K562 (cell line): ENCODE measurements around the gene HSPA1B. TPM values are rescaled to one million over a fixed set of nuclear protein-coding genes. Genes with fewer than 3 reads are reported as not detected.

Source experiments
- ATF7 ChIP-seq: fragments of 450-650 bp; IDR thresholded peaks from 2 replicates; pipeline ENCODE4 v1.7.1; 2014; ENCODE audit warnings: mild to moderate bottlenecking, moderate library complexity
- HDAC2 ChIP-seq: fragments of 450-650 bp; IDR thresholded peaks from 2 replicates; pipeline ENCODE4 v1.6.1; 2016; ENCODE audit warnings: mild to moderate bottlenecking
- HMG20A ChIP-seq: fragments of 450-650 bp; formaldehyde crosslinking; conservative IDR thresholded peaks from 2 replicates; pipeline ENCODE4 v1.4.0; 2020; ENCODE audit warnings: mild to moderate bottlenecking, mixed read lengths
- HNRNPH1 ChIP-seq: fragments of 200-400 bp; formaldehyde crosslinking; optimal IDR thresholded peaks from 2 replicates; pipeline ENCODE3; 2017; ENCODE audit warnings: low read depth, mild to moderate bottlenecking, low read length, moderate library complexity
- LARP7 ChIP-seq: fragments of 450-650 bp; IDR thresholded peaks from 2 replicates; pipeline ENCODE4 v1.6.1; 2016
- LEF1 ChIP-seq: fragments of 450-650 bp; IDR thresholded peaks from 2 replicates; pipeline ENCODE4 v1.6.1; 2016; ENCODE audit warnings: mild to moderate bottlenecking
- NFIC ChIP-seq: fragments of 450-650 bp; IDR thresholded peaks from 2 replicates; pipeline ENCODE4 v1.6.1; 2017; ENCODE audit warnings: mild to moderate bottlenecking, inconsistent platforms
- NR0B1 ChIP-seq: fragments of 450-650 bp; IDR thresholded peaks from one replicate; pipeline ENCODE4 v1.6.1; 2018; ENCODE audit warnings: mild to moderate bottlenecking, moderate library complexity; ENCODE audit not compliant: partially characterized antibody
- NR2C2 ChIP-seq, 2 experiments: fragments of 200-800 bp in 1 of 2; sonication (Bioruptor generic) in 1 of 2; sonication (generic) in 1 of 2; formaldehyde crosslinking in 1 of 2; IDR thresholded peaks; 2 replicates each; pipeline versions ENCODE4 v1.6.1 to v1.8.0; 2016 to 2022; ENCODE audit warnings: mild to moderate bottlenecking in 1 of 2, missing compliant biosample characterization in 1 of 2, missing genetic modification characterization in 1 of 2, missing genetic modification reagents in 1 of 2
- PTBP1 ChIP-seq: fragments of 200-400 bp; formaldehyde crosslinking; IDR thresholded peaks from 2 replicates; pipeline ENCODE4 v1.6.1; 2017; ENCODE audit warnings: low read depth, low read length
- THAP7 ChIP-seq: fragments of 250-450 bp; sonication (Bioruptor Pico); IDR thresholded peaks from 2 replicates; pipeline ENCODE4 v1.5.0; 2021
- ZBTB26 ChIP-seq: fragments of 450-650 bp; formaldehyde crosslinking; IDR thresholded peaks from 2 replicates; pipeline ENCODE4 v1.4.0; 2022; ENCODE audit warnings: missing genetic modification characterization
- ZNF431 ChIP-seq: sonication (generic); formaldehyde crosslinking; IDR thresholded peaks from 2 replicates; pipeline ENCODE4 v1.8.0; 2022; ENCODE audit warnings: mild to moderate bottlenecking, missing genetic modification reagents
- ZNF436 ChIP-seq: fragments of 250-450, 450-650 bp; sonication (Bioruptor Pico); formaldehyde crosslinking; IDR thresholded peaks from 2 replicates; pipeline ENCODE4 v1.7.0; 2020; ENCODE audit warnings: mild to moderate bottlenecking
- polyA plus RNA-seq, 8 experiments: library from polyadenylated mRNA; depleted of rRNA in 4 of 8; stranded (reverse) in 5 of 8; unstranded in 3 of 8; fragments of >200 nt; fragmentation: Nextera tagmentation in 2 of 8; fragmentation: Illumina TruSeq in 1 of 8; extraction: Ambion mirVana in 2 of 8; extraction: Trizol in 1 of 8; gene quantifications; 2 replicates each; pipeline versions ENCODE4 v1.2.1 to v1.2.3, GENCODE V29; 2011 to 2014; ENCODE audit warnings: inconsistent platforms in 1 of 8, missing spikeins in 1 of 8
- total RNA-seq, 7 experiments: library from RNA; depleted of rRNA in 6 of 7; stranded (reverse); fragments of >200 nt in 6 of 7; fragmentation: Illumina TruSeq in 2 of 7; extraction: Trizol in 2 of 7; gene quantifications; 2 replicates each; pipeline versions ENCODE4 v1.2.1 to v1.2.3, GENCODE V29; 2011 to 2021; ENCODE audit warnings: low replicate concordance in 1 of 7
- TF ChIP-seq, protein P1 (sequence below): fragments of 250-450 bp; sonication (Bioruptor Pico); IDR thresholded peaks from 2 replicates; pipeline ENCODE4 v1.8.0; 2021; ENCODE audit warnings: moderate library complexity, mild to moderate bottlenecking, inconsistent platforms
- TF ChIP-seq, protein P2 (sequence below): fragments of 250-450 bp; sonication (Bioruptor Pico); IDR thresholded peaks from 2 replicates; pipeline ENCODE4 v1.9.0; 2021; ENCODE audit warnings: mild to moderate bottlenecking, inconsistent platforms
- TF ChIP-seq, protein P3 (sequence below): sonication (generic); formaldehyde crosslinking; IDR thresholded peaks from 2 replicates; pipeline ENCODE4 v1.8.0; 2022; ENCODE audit warnings: missing genetic modification reagents, mild to moderate bottlenecking, moderate library complexity, borderline replicate concordance
- TF ChIP-seq, protein P4 (sequence below): sonication (generic); formaldehyde crosslinking; IDR thresholded peaks from 2 replicates; pipeline ENCODE4 v1.9.0; 2022; ENCODE audit warnings: mild to moderate bottlenecking, missing genetic modification reagents
- TF ChIP-seq, protein P5 (sequence below): fragments of 250-450 bp; sonication (Bioruptor Pico); IDR thresholded peaks from 2 replicates; pipeline ENCODE4 v1.6.1; 2021; ENCODE audit warnings: mild to moderate bottlenecking

HSPA1B gene
- total and polyA plus RNA-seq, 9 of the 15 experiments (the other 6 are each of a cell fraction or from before 2014, with no cell fraction given), result 0.27 to 227 (median 51.2) TPM

GRCh38 chr6:31829633-31830283 is 2.2 kb downstream of the HSPA1B start (continued):
- no peak for TF ChIP-seq HNRNPH1
- TF ChIP-seq, protein P1, sequence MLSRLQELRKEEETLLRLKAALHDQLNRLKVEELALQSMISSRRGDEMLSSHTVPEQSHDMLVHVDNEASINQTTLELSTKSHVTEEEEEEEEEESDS (CRISPR knock-in tag), result no peak
- peak; percentile 41; the same call in 1 of the 2 replicates for TF ChIP-seq ATF7
- no peak for TF ChIP-seq ZNF431 (CRISPR knock-in tag)
- TF ChIP-seq HDAC2, result peak; percentile 28; the same call in 1 of the 2 replicates
- TF ChIP-seq, protein P2, sequence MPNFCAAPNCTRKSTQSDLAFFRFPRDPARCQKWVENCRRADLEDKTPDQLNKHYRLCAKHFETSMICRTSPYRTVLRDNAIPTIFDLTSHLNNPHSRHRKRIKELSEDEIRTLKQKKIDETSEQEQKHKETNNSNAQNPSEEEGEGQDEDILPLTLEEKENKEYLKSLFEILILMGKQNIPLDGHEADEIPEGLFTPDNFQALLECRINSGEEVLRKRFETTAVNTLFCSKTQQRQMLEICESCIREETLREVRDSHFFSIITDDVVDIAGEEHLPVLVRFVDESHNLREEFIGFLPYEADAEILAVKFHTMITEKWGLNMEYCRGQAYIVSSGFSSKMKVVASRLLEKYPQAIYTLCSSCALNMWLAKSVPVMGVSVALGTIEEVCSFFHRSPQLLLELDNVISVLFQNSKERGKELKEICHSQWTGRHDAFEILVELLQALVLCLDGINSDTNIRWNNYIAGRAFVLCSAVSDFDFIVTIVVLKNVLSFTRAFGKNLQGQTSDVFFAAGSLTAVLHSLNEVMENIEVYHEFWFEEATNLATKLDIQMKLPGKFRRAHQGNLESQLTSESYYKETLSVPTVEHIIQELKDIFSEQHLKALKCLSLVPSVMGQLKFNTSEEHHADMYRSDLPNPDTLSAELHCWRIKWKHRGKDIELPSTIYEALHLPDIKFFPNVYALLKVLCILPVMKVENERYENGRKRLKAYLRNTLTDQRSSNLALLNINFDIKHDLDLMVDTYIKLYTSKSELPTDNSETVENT, result no peak
- TF ChIP-seq NFIC, result no peak
- no peak for TF ChIP-seq NR2C2 (CRISPR knock-in tag; IDR thresholded peaks at IDR 0.05)
- TF ChIP-seq NR2C2 (tag; IDR thresholded peaks at IDR 0.05), result no peak
- no peak for TF ChIP-seq THAP7 (CRISPR knock-in tag)
- TF ChIP-seq, protein P3, sequence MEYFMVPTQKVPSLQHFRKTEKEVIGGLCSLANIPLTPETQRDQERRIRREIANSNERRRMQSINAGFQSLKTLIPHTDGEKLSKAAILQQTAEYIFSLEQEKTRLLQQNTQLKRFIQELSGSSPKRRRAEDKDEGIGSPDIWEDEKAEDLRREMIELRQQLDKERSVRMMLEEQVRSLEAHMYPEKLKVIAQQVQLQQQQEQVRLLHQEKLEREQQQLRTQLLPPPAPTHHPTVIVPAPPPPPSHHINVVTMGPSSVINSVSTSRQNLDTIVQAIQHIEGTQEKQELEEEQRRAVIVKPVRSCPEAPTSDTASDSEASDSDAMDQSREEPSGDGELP, result no peak
- TF ChIP-seq LEF1, result peak; percentile 14; the same call in 1 of the 2 replicates
- no peak for TF ChIP-seq PTBP1
- TF ChIP-seq, protein P4, sequence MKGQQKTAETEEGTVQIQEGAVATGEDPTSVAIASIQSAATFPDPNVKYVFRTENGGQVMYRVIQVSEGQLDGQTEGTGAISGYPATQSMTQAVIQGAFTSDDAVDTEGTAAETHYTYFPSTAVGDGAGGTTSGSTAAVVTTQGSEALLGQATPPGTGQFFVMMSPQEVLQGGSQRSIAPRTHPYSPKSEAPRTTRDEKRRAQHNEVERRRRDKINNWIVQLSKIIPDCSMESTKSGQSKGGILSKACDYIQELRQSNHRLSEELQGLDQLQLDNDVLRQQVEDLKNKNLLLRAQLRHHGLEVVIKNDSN, result no peak
- TF ChIP-seq, protein P5, sequence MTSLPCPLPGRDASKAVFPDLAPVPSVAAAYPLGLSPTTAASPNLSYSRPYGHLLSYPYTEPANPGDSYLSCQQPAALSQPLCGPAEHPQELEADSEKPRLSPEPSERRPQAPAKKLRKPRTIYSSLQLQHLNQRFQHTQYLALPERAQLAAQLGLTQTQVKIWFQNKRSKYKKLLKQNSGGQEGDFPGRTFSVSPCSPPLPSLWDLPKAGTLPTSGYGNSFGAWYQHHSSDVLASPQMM (CRISPR knock-in tag), result no peak
- 0 out of 2 replicates have a peak, but pooled peaks have one; percentile 54 for TF ChIP-seq HMG20A (CRISPR knock-in tag)
- TF ChIP-seq ZNF436 (CRISPR knock-in tag), result 0 out of 2 replicates have a peak, but pooled peaks have one; percentile 58
- no peak for TF ChIP-seq LARP7
- TF ChIP-seq ZBTB26 (CRISPR knock-in tag), result peak; percentile 73; the same call in 1 of the 2 replicates
- TF ChIP-seq NR0B1, result no peak
